Left cardiac atrium (tissue), 4 donors: ENCODE results near the gene TNFRSF14. TPM values are rescaled to one million over a fixed set of nuclear protein-coding genes. Genes with fewer than 3 reads are reported as not detected.
"Not testable (repeated sequence)": the region's sequence is repeated elsewhere in the genome, so short reads cannot be mapped to it uniquely, and the experiment has no call there.

Source experiments
- ATAC-seq, 2 donors: fragments of 200-7000 bp; cut with Tn5 transposase; one replicate each; pipeline ENCODE4 v1.9.1; 2020; ENCODE audit warnings: mild to moderate bottlenecking in 2 of 2, moderate library complexity in 2 of 2
- DNase-seq: peaks from one replicate; pipeline ENCODE4 v3.0.0-alpha.2; 2020
- intact Hi-C, 2 donors: fragments of 100-400 bp; cut with DNase I; formaldehyde crosslinking; loops; one replicate each; pipeline versions ENCODE4 v1.14.1 to v1.15.1; 2022 to 2023
- total RNA-seq, 2 donors: library from RNA; stranded (reverse); fragmentation: NEBNext Ultra II Directional; extraction: Animal tissue kit (Norgen Biotek cat#: 25700); gene quantifications; one replicate each; pipeline ENCODE4 v1.2.1, GENCODE V29; 2021
- donor health status: DM: no; HTN: yes; CAD: no.
- donor health status: DM: no; HTN: yes; CAD: no; lungs with severe emphysema.
- donor health status: DM: yes; HTN: yes; CAD: no.
- donor health status: Dilated cardiomyopathy.

The TNFRSF14 gene
- total RNA-seq, 2 donors from 2014 or later: 21.6 to 22.6 TPM

GRCh38 chr1:2560299-2561073, 4.3 kb downstream of the TNFRSF14 start:
- no peak for ATAC-seq
- no peak for DNase-seq
- intact Hi-C loops: no loop called here

DNA sequence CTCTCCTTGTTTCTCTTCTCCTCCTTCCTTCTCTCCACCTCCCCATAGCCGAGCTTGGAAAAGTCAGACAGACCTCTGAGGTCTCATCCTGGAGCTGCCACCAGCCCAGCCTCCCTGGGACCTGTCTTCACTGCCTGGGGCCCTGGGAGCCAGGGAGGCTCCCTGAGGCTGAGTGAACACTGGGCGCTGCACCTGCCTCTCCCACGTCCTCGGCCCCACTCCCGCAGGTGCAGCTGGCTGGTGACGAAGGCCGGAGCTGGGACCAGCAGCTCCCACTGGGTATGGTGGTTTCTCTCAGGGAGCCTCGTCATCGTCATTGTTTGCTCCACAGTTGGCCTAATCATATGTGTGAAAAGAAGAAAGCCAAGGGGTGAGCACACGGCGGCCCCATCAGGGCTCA, 5.3 kb downstream of the TNFRSF14 start:
- no peak for DNase-seq
- intact Hi-C loops: no loop called here
- ATAC-seq: no peak

- intact Hi-C loops: no loop called here
- ATAC-seq (no peak), DNase-seq (no peak)
Observed at GRCh38 chr1:2561898-2562895, 6.0 kb downstream of the TNFRSF14 start.

DNA sequence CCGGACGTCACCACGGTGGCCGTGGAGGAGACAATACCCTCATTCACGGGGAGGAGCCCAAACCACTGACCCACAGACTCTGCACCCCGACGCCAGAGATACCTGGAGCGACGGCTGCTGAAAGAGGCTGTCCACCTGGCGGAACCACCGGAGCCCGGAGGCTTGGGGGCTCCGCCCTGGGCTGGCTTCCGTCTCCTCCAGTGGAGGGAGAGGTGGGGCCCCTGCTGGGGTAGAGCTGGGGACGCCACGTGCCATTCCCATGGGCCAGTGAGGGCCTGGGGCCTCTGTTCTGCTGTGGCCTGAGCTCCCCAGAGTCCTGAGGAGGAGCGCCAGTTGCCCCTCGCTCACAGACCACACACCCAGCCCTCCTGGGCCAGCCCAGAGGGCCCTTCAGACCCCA, 7.0 kb downstream of the TNFRSF14 start:
- ATAC-seq (no peak), DNase-seq (no peak)
- intact Hi-C loops: no loop called here

DNA sequence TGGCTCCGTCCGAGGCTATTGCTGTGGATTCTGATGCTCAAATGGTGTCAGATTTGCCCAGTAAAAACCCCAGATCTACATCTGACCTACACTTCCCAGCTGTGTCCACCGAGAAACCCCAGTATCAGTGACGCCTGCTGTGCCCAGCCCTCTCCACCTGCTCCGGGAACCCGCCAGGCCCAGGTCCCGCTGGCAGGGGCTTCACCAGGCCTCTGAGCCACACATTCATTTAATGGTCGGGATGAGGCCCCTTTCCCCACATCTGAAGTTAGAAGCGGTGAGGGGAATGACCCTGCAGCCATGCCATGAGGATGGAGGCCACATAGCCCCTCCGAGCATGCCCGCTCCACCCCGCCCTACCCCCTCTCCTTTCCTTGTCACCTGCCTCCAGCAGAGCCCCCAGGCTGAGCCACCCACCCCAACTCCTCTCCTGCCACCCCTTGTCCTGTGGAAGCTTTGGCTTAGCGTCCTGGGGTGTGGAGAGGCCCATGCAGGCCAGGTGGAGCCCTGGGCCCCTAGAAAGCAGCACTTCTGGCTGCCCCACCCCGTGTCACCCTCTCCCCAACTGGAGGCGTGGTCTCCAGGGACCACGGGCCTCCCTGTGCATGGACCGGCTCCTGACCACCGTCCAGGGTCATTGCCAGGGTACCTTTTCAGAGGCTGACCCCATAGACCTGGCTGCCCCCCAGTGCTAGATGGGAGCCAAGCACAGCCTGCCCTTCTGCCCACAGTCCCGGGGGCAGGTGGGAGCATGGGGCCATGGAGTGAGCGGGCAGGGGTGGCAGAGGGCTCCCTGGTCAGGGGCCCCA, 8.0 kb downstream of the TNFRSF14 start:
- ATAC-seq: no peak
- intact Hi-C loops: no loop called here
- no peak for DNase-seq

- DNase-seq: no peak
- no peak for ATAC-seq
- intact Hi-C loops: no loop called here
Observed at GRCh38 chr1:2564815-2565374, 8.7 kb downstream of the TNFRSF14 start.

DNA sequence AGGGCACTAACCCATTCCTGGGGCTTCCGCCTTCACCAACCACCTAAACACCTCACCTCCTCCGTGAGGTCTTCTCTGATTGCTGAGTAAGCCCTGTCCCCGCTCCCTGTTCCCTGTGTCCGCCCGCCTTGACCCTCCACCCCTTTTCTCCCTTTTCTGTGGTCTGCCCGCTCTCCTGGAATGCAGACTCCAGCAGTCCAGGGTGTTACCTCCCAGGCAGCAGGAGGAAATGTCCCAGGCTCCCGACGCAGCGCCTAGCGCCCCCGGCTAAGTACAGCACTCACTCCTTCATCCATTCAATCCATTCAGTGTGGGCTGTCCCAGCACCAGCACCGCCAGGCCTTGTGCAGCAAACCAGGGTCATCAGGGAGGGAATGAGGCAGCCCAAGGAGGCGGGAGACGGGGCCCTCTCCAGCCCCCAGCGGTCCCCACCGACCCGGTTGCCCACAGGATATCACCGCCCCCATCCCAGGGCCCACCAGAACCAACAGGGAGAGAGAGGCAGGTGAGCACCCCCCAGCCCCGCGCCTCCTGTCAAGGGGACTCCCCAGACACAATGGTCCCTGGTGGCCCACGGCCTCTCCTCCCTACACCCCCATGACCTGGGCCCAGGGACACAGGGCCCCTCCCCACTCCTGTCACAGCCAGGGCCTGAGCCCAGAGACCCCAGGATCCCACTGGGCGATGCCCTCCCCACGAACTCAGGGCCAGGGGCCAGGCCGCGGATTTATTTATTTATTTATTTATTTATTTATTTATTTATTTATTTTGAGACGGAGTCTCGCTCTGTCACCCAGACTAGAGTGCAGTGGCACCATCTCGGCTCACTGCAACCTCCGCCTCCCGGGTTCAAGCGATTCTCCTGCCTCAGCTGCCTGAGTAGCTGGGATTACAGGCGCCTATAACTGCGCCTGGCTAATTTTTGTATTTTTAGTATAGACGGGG, 10.2 kb downstream of the TNFRSF14 start:
- ATAC-seq: no peak
- intact Hi-C loops: no loop called here
- no peak for DNase-seq

DNA sequence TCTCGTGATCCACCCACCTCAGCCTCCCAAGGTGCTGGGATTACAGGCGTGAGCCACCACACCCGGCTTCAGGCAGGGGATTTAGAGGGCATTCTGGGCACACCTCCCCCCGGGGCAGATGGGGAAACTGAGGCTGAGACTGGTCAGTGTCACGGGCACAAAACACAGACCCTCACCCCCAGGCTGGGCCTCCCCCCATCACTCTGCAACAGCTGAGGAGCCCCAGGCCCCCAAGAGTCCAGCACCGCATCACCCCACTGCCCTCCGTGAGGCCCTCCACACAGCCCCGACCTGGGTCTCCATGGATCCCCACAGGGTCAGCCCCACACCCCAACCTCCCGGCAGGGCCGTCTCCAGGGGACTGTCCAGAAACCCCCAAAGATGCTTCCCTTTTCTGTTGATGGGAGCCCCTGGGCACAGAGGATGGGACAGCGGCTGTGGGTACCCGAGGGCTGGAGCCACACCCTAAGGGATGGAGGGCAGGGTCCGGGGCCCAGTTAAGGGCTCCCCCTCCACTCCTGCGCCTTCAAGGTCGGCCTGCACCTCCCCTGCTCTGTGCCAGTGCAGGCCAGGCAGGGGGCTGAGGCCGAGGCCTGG, 11.0 kb downstream of the TNFRSF14 start:
- intact Hi-C loops: no loop called here
- DNase-seq (no peak), ATAC-seq (no peak)

DNA sequence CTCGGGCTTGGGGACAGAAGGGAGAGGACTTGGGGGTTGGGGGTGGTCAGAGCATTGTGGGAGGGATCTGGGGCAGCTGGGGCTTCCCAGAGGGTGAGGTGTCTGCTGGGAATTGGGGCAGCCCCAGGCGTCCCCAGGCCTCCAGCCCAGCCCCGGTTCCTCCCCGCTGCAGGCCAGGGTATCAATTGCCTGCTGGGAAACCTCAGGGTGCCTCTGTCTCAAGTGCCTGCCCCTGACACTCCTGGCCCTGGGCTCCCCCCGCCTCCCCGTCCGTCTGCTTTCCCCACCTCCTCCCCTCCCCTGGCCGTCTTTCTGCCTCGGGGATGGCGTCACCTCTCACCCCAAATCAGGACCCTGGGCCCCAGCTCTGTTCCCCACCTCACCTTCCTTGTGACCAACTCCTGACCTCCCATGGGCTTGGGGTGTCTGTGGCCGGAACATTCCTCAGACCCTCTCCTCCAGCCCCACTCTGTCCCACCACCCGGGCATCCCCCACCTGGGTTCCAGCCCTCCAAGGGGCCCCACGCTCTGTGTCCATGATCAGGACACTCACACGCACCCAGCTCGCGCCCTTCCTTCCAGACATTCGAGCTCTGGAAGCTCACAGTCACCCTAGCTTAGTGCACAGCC, 12.1 kb downstream of the TNFRSF14 start:
- intact Hi-C loops, DNase-seq, ATAC-seq: not testable (repeated sequence)

GRCh38 chr1:2569060-2569459, 12.9 kb downstream of the TNFRSF14 start:
- intact Hi-C loops: no loop called here
- no peak for ATAC-seq
- DNase-seq: no peak

GRCh38 chr1:2569703-2570102, 13.5 kb downstream of the TNFRSF14 start:
- ATAC-seq, DNase-seq, intact Hi-C loops: not testable (repeated sequence)

GRCh38 chr1:2570332-2570731, 14.2 kb downstream of the TNFRSF14 start:
- DNase-seq (no peak), ATAC-seq (no peak)
- intact Hi-C loops: no loop called here

- DNase-seq: no peak
- intact Hi-C loops: no loop called here
Observed at GRCh38 chr1:2571348-2571747, 15.2 kb downstream of the TNFRSF14 start.

DNA sequence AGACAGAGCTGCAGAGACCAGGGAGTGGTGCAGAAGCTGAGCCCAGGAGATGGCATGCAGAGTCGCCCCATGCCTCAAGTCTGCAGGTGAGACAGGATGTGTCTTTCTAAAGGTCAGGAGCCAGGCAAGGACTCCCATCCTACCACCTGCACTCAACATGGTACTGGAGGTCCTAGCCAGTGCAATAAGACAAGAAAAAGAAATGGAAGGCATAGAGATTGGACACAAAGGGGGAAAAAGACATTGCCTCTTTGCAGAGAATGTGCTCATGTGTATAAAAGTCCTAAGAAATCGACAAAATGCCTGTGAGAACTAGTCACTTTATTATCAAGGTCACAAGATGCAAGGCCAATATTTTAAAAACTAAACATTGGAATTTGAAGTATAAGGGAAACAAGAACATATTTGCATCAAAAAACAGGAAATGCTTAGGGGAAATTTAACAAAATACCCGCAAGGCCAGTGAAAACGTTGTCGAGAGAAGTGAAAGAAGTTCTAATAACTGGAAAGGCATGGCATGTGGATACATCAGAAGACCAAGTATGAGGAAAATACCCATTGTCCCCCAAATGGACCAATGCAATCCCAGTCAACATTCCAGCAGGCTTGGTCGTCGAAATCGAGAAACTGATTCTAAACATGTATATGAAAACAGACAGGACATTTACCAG, 17.2 kb downstream of the TNFRSF14 start:
- intact Hi-C loops: no loop called here
- ATAC-seq (no peak), DNase-seq (no peak)

More at GRCh38 chr1:2571348-2571747, 15.2 kb downstream of the TNFRSF14 start:
- ATAC-seq: no peak

- intact Hi-C loops: no loop called here
- ATAC-seq (no peak), DNase-seq (no peak)
Observed at GRCh38 chr1:2574350-2574749, 18.2 kb downstream of the TNFRSF14 start.

DNA sequence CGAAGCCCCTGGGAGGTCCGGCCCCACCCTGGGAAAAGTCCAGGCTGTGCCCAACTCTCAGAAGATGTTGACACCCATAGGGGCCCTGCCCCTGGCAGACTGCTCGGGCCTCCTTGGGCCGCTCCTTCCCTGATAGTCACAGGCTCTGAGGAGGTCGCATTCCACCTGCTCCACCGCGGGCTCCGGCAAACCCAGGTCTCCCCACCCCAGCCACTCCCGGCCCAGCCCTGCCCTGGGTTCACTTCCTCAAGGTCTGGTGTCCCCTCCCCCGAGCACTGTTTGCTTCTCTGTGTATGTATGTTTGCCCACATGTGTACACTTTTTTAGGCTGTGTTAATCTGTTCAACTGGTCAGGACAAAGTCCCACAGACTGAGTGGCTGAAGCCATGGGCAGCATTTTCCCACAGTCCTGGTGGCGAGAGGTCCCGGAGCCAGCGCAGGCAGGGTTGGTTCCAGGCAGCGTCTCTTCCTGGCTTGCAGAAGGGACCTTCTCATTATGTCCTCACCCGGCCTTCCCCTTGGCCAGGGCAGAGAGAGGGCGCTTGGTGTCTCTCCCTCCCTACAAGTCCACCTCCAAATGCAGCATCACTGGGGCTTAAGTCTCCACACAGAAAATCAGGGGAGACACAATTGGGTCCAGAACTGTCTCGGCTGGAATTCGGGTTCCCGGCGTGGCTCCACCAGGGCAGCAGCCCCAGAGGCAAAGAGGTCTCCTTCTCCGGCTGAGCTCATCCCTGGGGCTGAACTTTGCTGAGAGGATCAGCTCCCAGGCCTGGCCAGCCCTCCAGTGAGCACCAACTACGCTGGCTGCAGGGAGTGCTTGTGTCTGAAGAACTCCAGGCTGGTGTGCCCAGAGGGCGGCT, 19.9 kb downstream of the TNFRSF14 start:
- ATAC-seq: no peak
- intact Hi-C loops: no loop called here
- no peak for DNase-seq
